HCT116 (cell line): Measurements from ENCODE around the gene ZACN. TPM values are rescaled to one million over a fixed set of nuclear protein-coding genes. Genes with fewer than 3 reads are reported as not detected.

Experiments
- ATAC-seq: fragments of 200-7000 bp; cut with Tn5 transposase; 2 replicates; pipeline ENCODE4 v1.9.1; 2020; ENCODE audit warnings: mild to moderate bottlenecking, moderate library complexity
- BruUV-seq: library from RNA; stranded (reverse); fragments of 400-500 nt; replicated peaks from 2 replicates; lab custom pipeline; 2021; lab: Mats Ljungman, UMichigan
- CTCF ChIA-PET: fragments of 300-600 bp; sonication (Branson Sonifier 250); formaldehyde crosslinking; loops from one replicate; lab custom pipeline; 2021; ENCODE audit warnings: antibody characterized with exemption; lab: Charles Lee
- POLR2A ChIA-PET: fragments of 300-600, 350-600 bp; sonication (Branson Sonifier 250); formaldehyde crosslinking; loops from one replicate; lab custom pipeline; 2021; ENCODE audit warnings: antibody characterized with exemption; lab: Charles Lee
- RAD21 ChIA-PET, 2 experiments: fragments of 300-600 bp; sonication (Branson Sonifier 250); formaldehyde crosslinking; loops; one replicate each; lab custom pipeline; 2023; ENCODE audit warnings: low total read pairs in 2 of 2; ENCODE audit not compliant: uncharacterized antibody in 2 of 2, unreplicated experiment in 2 of 2, low non-redundant PET in 1 of 2; lab: Charles Lee
- DNase-seq: peaks from one replicate; pipeline ENCODE4 v3.0.0-alpha.2; 2010; ENCODE audit warnings: low read depth, low spot score
- H2AFZ ChIP-seq: fragments of 200-600 bp; shearing (Covaris generic), sonication (generic); 2 replicates; pipeline ENCODE4 v1.6.1; 2017; ENCODE audit warnings: low read depth, mixed run types, mixed read lengths, antibody characterized with exemption, low read length; ENCODE audit not compliant: poor library complexity, severe bottlenecking
- H3K27ac ChIP-seq: 2 replicates; pipeline ENCODE4 v1.5.1; 2012; ENCODE audit warnings: low read depth, low read length
- H3K27me3 ChIP-seq: fragments of 200-600 bp; sonication (generic); 2 replicates; pipeline ENCODE4 v1.6.1; 2016; ENCODE audit warnings: mixed run types, low read length, mixed read lengths; ENCODE audit not compliant: insufficient read depth
- H3K36me3 ChIP-seq, 2 experiments: fragments of 200-500 bp in 1 of 2; fragments of 200-600 bp in 1 of 2; sonication (Bioruptor generic) in 1 of 2; sonication (generic) in 1 of 2; 2 replicates each; pipeline versions ENCODE4 v1.5.1 to v1.6.1; 2014 to 2016; ENCODE audit warnings: low read length in 2 of 2, inconsistent platforms in 1 of 2, mixed read lengths in 1 of 2, mixed run types in 1 of 2; ENCODE audit not compliant: insufficient read depth in 2 of 2, control insufficient read depth in 1 of 2
- H3K4me1 ChIP-seq, 2 experiments: fragments of 200-600 bp in 1 of 2; sonication (generic) in 1 of 2; 2 replicates each; pipeline versions ENCODE4 v1.5.1 to v1.6.1; 2012 to 2017; ENCODE audit warnings: low read length in 2 of 2, inconsistent platforms in 1 of 2, mild to moderate bottlenecking in 1 of 2, mixed read lengths in 1 of 2, mixed run types in 1 of 2, moderate library complexity in 1 of 2; ENCODE audit not compliant: insufficient read depth in 2 of 2, control insufficient read depth in 1 of 2
- H3K4me2 ChIP-seq: fragments of 200-600 bp; sonication (generic); 2 replicates; pipeline ENCODE4 v1.6.1; 2017; ENCODE audit warnings: mixed run types, low read length, mixed read lengths
- H3K4me3 ChIP-seq, 2 experiments: fragments of 200-600 bp in 1 of 2; sonication (generic) in 1 of 2; replicated peaks in 1 of 2; 2 replicates each; pipeline ENCODE4 v1.5.1; 2011 to 2016; ENCODE audit warnings: low read length in 2 of 2, control low read depth in 1 of 2, low read depth in 1 of 2, mild to moderate bottlenecking in 1 of 2, mixed read lengths in 1 of 2, mixed run types in 1 of 2
- H3K79me2 ChIP-seq: fragments of 200-600 bp; sonication (generic); 2 replicates; pipeline ENCODE4 v1.6.1; 2017; ENCODE audit warnings: mild to moderate bottlenecking, mixed run types, low read length, moderate library complexity, mixed read lengths; ENCODE audit not compliant: insufficient read depth
- H3K9ac ChIP-seq: fragments of 200-600 bp; sonication (generic); 2 replicates; pipeline ENCODE4 v1.6.1; 2016; ENCODE audit warnings: low read length, mixed read lengths
- H3K9me2 ChIP-seq: fragments of 200-600 bp; sonication (generic), shearing (Covaris generic); 2 replicates; pipeline ENCODE4 v1.6.1; 2017; ENCODE audit warnings: mixed run types, mild to moderate bottlenecking, moderate library complexity; ENCODE audit not compliant: insufficient read depth
- H3K9me3 ChIP-seq, 2 experiments: fragments of 200-500 bp in 1 of 2; fragments of 200-600 bp in 1 of 2; sonication (Bioruptor generic) in 1 of 2; sonication (generic) in 1 of 2; 2 replicates each; pipeline ENCODE4 v1.6.1; 2014 to 2017; ENCODE audit warnings: low read length in 2 of 2, mixed read lengths in 2 of 2, inconsistent platforms in 1 of 2, low read depth in 1 of 2, mild to moderate bottlenecking in 1 of 2, mixed run types in 1 of 2, moderate library complexity in 1 of 2; ENCODE audit not compliant: control insufficient read depth in 1 of 2, insufficient read depth in 1 of 2
- H4K20me1 ChIP-seq: fragments of 200-600 bp; sonication (generic), shearing (Covaris generic); 2 replicates; pipeline ENCODE4 v1.6.1; 2017; ENCODE audit warnings: mixed run types, mild to moderate bottlenecking, moderate library complexity; ENCODE audit not compliant: insufficient read depth
- EZH2 ChIP-seq: fragments of 200-600 bp; sonication (generic); IDR thresholded peaks from 2 replicates; pipeline ENCODE4 v1.6.1; 2017; ENCODE audit warnings: antibody characterized with exemption, mixed run types
- JUND ChIP-seq: IDR thresholded peaks from 2 replicates; pipeline ENCODE4 v1.6.1; 2012
- SP1 ChIP-seq: IDR thresholded peaks from 2 replicates; pipeline ENCODE4 v1.6.1; 2012; ENCODE audit warnings: low read depth
- SRF ChIP-seq: IDR thresholded peaks from 2 replicates; pipeline ENCODE4 v1.6.1; 2012; ENCODE audit warnings: low read depth
- YY1 ChIP-seq: IDR thresholded peaks from 2 replicates; pipeline ENCODE4 v1.6.1; 2011; ENCODE audit warnings: low read length, low read depth, moderate library complexity, mild to moderate bottlenecking; ENCODE audit not compliant: insufficient replicate concordance; ENCODE audit errors: extremely low read depth
- ZFX ChIP-seq: fragments of 450-650 bp; IDR thresholded peaks from 2 replicates; pipeline ENCODE4 v1.6.1; 2017
- intact Hi-C: fragments of 100-400 bp; cut with micrococcal nuclease; formaldehyde crosslinking; loops from 2 replicates; pipeline ENCODE4 v1.10.0; 2022
- total RNA-seq: library from RNA; stranded (reverse); gene quantifications from one replicate; pipeline ENCODE4 v1.2.1, GENCODE V29; 2021; ENCODE audit not compliant: unreplicated experiment

The ZACN gene
- total RNA-seq, 1 experiment from 2014 or later, result not detected

- intact Hi-C loops, result no loop called here
These were observed 6.2 kb downstream of the ZACN start for GRCh38 chr17:76085066-76085730.

GRCh38 chr17:76085731-76086366 lies 6.9 kb downstream of the ZACN start:
- Histone ChIP-seq H3K36me3 (peaks cover 36 to 43% of the 10 kb centered on the region in 2 experiments; a peak in 3 of 4 replicates), H3K79me2 (no peaks in the 10 kb centered on the region), H4K20me1 (no peaks in the 10 kb centered on the region), H3K27ac (no peak overlapping the region), H2AFZ (no peak overlapping the region), H3K4me1 (no peaks in the 10 kb centered on the region), H3K9ac (no peak overlapping the region), H3K27me3 (no peaks in the 10 kb centered on the region), H3K4me2 (no peak overlapping the region), H3K9me3 (no peaks in the 10 kb centered on the region), H3K9me2 (no peaks in the 10 kb centered on the region), H3K4me3 (no peak overlapping the region)
- ChIA-PET POLR2A (interaction anchor here (0.9 kb wide), 1 partner anchor 9 kb away, joined by 3 read pairs; no protein-coding TSS in a partner anchor), CTCF (no interaction called here), RAD21 (no interaction called here)
- DNase-seq, result no peak
- no peak for ATAC-seq
- no peak for TF ChIP-seq JUND
- no peak for TF ChIP-seq SRF
- intact Hi-C loops, result no loop called here
- BruUV-seq, result no TSS peak

More at GRCh38 chr17:76085066-76085730, 6.2 kb downstream of the ZACN start:
- ChIA-PET CTCF (no interaction called here), POLR2A (interaction anchor here (0.9 kb wide), 1 partner anchor 10 kb away, joined by 3 read pairs; no protein-coding TSS in a partner anchor), RAD21 (no interaction called here)
- no peak for DNase-seq
- peaks cover 33 to 43% of the 10 kb centered on the region in 2 experiments; a peak in 3 of 4 replicates for H3K36me3 ChIP-seq
- H3K9me2 ChIP-seq, result no peaks in the 10 kb centered on the region
- H3K27me3 ChIP-seq, result no peaks in the 10 kb centered on the region
- no peak for ATAC-seq
- no peaks in the 10 kb centered on the region for H4K20me1 ChIP-seq
- no peak overlapping the region for H3K4me3 ChIP-seq
- no peak for TF ChIP-seq YY1
- TF ChIP-seq ZFX, result no peak
- TF ChIP-seq EZH2, result no peak
- no peak for TF ChIP-seq SP1
- TF ChIP-seq JUND, result no peak
- H3K9ac ChIP-seq, result no peak overlapping the region
- no peaks in the 10 kb centered on the region for H3K79me2 ChIP-seq
- H2AFZ ChIP-seq, result no peak overlapping the region
- H3K27ac ChIP-seq, result no peak overlapping the region
- no peaks in the 10 kb centered on the region for H3K9me3 ChIP-seq
- H3K4me2 ChIP-seq, result no peak overlapping the region
- H3K4me1 ChIP-seq, result no peaks in the 10 kb centered on the region
- BruUV-seq, result no TSS peak
